Stimulated activated CD4-positive, alpha-beta T cell treated with anti-CD3 and anti-CD28 coated beads, Interleukin-2, amount 100 ng/mL, for 4 hours (primary cell): Measurements from ENCODE around the gene RCBTB1.
"Not testable (repeated sequence)": the region's sequence is repeated elsewhere in the genome, so short reads cannot be mapped to it uniquely, and the experiment has no call there.

Experiments
- DNase-seq: peaks from one replicate; pipeline ENCODE4 v3.0.0-alpha.2; 2020; ENCODE audit warnings: low read depth

Gene RCBTB1

GRCh38 chr13:49585220-49586157, at the start of gene RCBTB1:
RCBTB1 (minus strand) TSS chr13:49585558; CDS start chr13:49567279, 18,279 bp downstream.
- peak; percentile 50 for DNase-seq

GRCh38 chr13:49633710-49634109, 48.4 kb upstream of the RCBTB1 start:
- DNase-seq, result no peak

- DNase-seq, result no peak
Measured at GRCh38 chr13:49632156-49632555, 46.8 kb upstream of the RCBTB1 start.

- no peak for DNase-seq
Measured at GRCh38 chr13:49630580-49630979, 45.2 kb upstream of the RCBTB1 start.

GRCh38 chr13:49629947-49630346, 44.6 kb upstream of the RCBTB1 start:
- no peak for DNase-seq

- DNase-seq, result no peak
Measured at GRCh38 chr13:49629196-49629938, 44.0 kb upstream of the RCBTB1 start.

- DNase-seq, result peak; percentile 15
Measured at GRCh38 chr13:49627831-49628652, 42.7 kb upstream of the RCBTB1 start, which contains the start of gene ARL11. ARL11 (plus strand) TSS chr13:49628507; CDS start chr13:49630448, 1,941 bp downstream.

GRCh38 chr13:49625392-49626079, 40.2 kb upstream of the RCBTB1 start:
- no peak for DNase-seq

GRCh38 chr13:49624229-49624628, 38.9 kb upstream of the RCBTB1 start:
- DNase-seq, result no peak

GRCh38 chr13:49622174-49622946, 37.0 kb upstream of the RCBTB1 start:
- DNase-seq, result no peak

GRCh38 chr13:49620170-49620621, 34.8 kb upstream of the RCBTB1 start:
- DNase-seq, result no peak

GRCh38 chr13:49616676-49617065, 31.3 kb upstream of the RCBTB1 start:
- no peak for DNase-seq

- DNase-seq, result no peak
Measured at GRCh38 chr13:49615836-49616675, 30.7 kb upstream of the RCBTB1 start.

GRCh38 chr13:49612042-49612441, 26.7 kb upstream of the RCBTB1 start:
- not testable (repeated sequence) for DNase-seq

GRCh38 chr13:49610176-49610575, 24.8 kb upstream of the RCBTB1 start:
- DNase-seq, result no peak

- DNase-seq, result no peak
Measured at GRCh38 chr13:49608651-49609331, 23.4 kb upstream of the RCBTB1 start.

- DNase-seq, result no peak
Measured at GRCh38 chr13:49607761-49608160, 22.4 kb upstream of the RCBTB1 start.

- DNase-seq, result peak; percentile 68
Measured at GRCh38 chr13:49606747-49607648, 21.6 kb upstream of the RCBTB1 start.
